ENCODE measurements around the gene LRRC49. TPM values are rescaled to one million over a fixed set of nuclear protein-coding genes. Genes with fewer than 3 reads are reported as not detected.
"Not testable (repeated sequence)": the region's sequence is repeated elsewhere in the genome, so short reads cannot be mapped to it uniquely, and the experiment has no call there.

Gene LRRC49
- total and polyA plus RNA-seq, 2 of the 13 experiments (the other 11 are each of a cell fraction or from before 2014, with no cell fraction given), result 0.57 to 1.00 TPM

- Histone ChIP-seq H3K9ac (ENCODE audit: insufficient read depth, low read depth, low read length) (no peak overlapping the region), H2AFZ (ENCODE audit: low read length) (no peak overlapping the region), H4K20me1 (ENCODE audit: insufficient read depth, low read length) (no peaks in the 10 kb centered on the region), H3K36me3 (replicated peaks in 1 of 2; ENCODE audit: control insufficient read depth in 1 of 2, insufficient read depth in 2 of 2, low read length in 2 of 2) (no peaks in the 10 kb centered on the region), H3K27ac (ENCODE audit: extremely low read length, insufficient read depth, low read length) (no peak overlapping the region), H3K27me3 (ENCODE audit: control insufficient read depth in 1 of 2, insufficient read depth in 2 of 2, low read length in 2 of 2) (no peaks in the 10 kb centered on the region), H3K4me1 (ENCODE audit: insufficient read depth, low read length) (no peaks in the 10 kb centered on the region), H3K9me3 (ENCODE audit: low read length) (no peaks in the 10 kb centered on the region), H3K79me2 (ENCODE audit: insufficient read depth, low read length) (no peaks in the 10 kb centered on the region), H3K4me3 (replicated peaks in 1 of 3; ENCODE audit: insufficient read depth in 1 of 3, low read depth in 2 of 3, low read length in 3 of 3) (no peak overlapping the region), H3K4me2 (ENCODE audit: low read depth, low read length) (no peak overlapping the region)
- ChIA-PET CTCF (ENCODE audit: low intra/inter-chr PET ratio, low total read pairs) (no interaction called here), POLR2A (no interaction called here)
- in situ Hi-C loops (cut with HindIII; ENCODE audit: extremely low pct_ligation_motif_present, low pct_unique_long_range_greater_than_20kb) (no loop called here), intact Hi-C loops (cut with micrococcal nuclease; ENCODE audit: unreplicated experiment) (no loop called here)
- BruUV-seq (replicated peaks), result no TSS peak
- 20% methylated on average over 4 of the region's 4 CpGs for WGBS (ENCODE audit: low lambda C conversion rate)
- no peak for ATAC-seq
- no peak for TF ChIP-seq SRSF4 (IDR thresholded peaks at IDR 0.05; ENCODE audit: low read depth, low read length, poor library complexity, severe bottlenecking)
- TF ChIP-seq MIER2 (CRISPR knock-in tag; IDR thresholded peaks at IDR 0.05), result no peak
- no peak for TF ChIP-seq TP53 (CRISPR knock-in tag; conservative IDR thresholded peaks at IDR 0.05)
- TF ChIP-seq TBL1XR1 (IDR thresholded peaks at IDR 0.05; ENCODE audit: borderline replicate concordance, low read length, partially characterized antibody), result no peak
- no peak for TF ChIP-seq CHD4 (IDR thresholded peaks at IDR 0.05; ENCODE audit: borderline replicate concordance, low read length)
- no peak for TF ChIP-seq ZNF3 (CRISPR knock-in tag; IDR thresholded peaks at IDR 0.05)
- TF ChIP-seq KIAA2018 (CRISPR knock-in tag; IDR thresholded peaks at IDR 0.05; ENCODE audit: borderline replicate concordance), result no peak
- no peak for TF ChIP-seq CENPX (CRISPR knock-in tag; IDR thresholded peaks at IDR 0.05)
- no peak for TF ChIP-seq DMAP1 (CRISPR knock-in tag; IDR thresholded peaks at IDR 0.05)
- no peak for TF ChIP-seq FOXK2 (IDR thresholded peaks at IDR 0.05)
- FAIRE-seq, result no peak
- no peak for DNase-seq (ENCODE audit: low spot score)
These were observed 43.7 kb downstream of the LRRC49 start for GRCh38 chr15:70936326-70936725.

- intact Hi-C loops (cut with micrococcal nuclease; ENCODE audit: unreplicated experiment); DNase-seq (ENCODE audit: low spot score); POLR2A ChIA-PET; H3K9me3 ChIP-seq (ENCODE audit: low read length); FAIRE-seq; H3K9ac ChIP-seq (ENCODE audit: insufficient read depth, low read depth, low read length); in situ Hi-C loops (cut with HindIII; ENCODE audit: extremely low pct_ligation_motif_present, low pct_unique_long_range_greater_than_20kb); H4K20me1 ChIP-seq (ENCODE audit: insufficient read depth, low read length); CTCF ChIA-PET (ENCODE audit: low intra/inter-chr PET ratio, low total read pairs); H3K27me3 ChIP-seq (ENCODE audit: control insufficient read depth in 1 of 2, insufficient read depth in 2 of 2, low read length in 2 of 2); H3K27ac ChIP-seq (ENCODE audit: extremely low read length, insufficient read depth, low read length); H3K4me2 ChIP-seq (ENCODE audit: low read depth, low read length); BruUV-seq (replicated peaks); H3K4me3 ChIP-seq (replicated peaks in 1 of 3; ENCODE audit: insufficient read depth in 1 of 3, low read depth in 2 of 3, low read length in 3 of 3); H2AFZ ChIP-seq (ENCODE audit: low read length); H3K36me3 ChIP-seq (replicated peaks in 1 of 2; ENCODE audit: control insufficient read depth in 1 of 2, insufficient read depth in 2 of 2, low read length in 2 of 2); ATAC-seq; H3K4me1 ChIP-seq (ENCODE audit: insufficient read depth, low read length); H3K79me2 ChIP-seq (ENCODE audit: insufficient read depth, low read length): not testable (repeated sequence)
- 37% methylated on average over 2 of the region's 2 CpGs for WGBS (ENCODE audit: low lambda C conversion rate)
These were observed 50.7 kb downstream of the LRRC49 start for GRCh38 chr15:70943285-70943684.

All from HepG2 (cell line).